HEK293T (cell line): ENCODE measurements around the gene BLVRB.

Experiments used
- ARNT ChIP-seq: fragments of 450-650 bp; IDR thresholded peaks from 2 replicates; pipeline ENCODE4 v1.6.1; 2017; ENCODE audit warnings: mild to moderate bottlenecking
- BHLHE40 ChIP-seq: fragments of 450-650 bp; IDR thresholded peaks from 2 replicates; pipeline ENCODE4 v1.6.1; 2016; ENCODE audit warnings: mild to moderate bottlenecking, moderate library complexity, borderline replicate concordance
- CTBP1 ChIP-seq: fragments of 450-650 bp; IDR thresholded peaks from 2 replicates; pipeline ENCODE4 v1.6.1; 2016; ENCODE audit warnings: borderline replicate concordance
- ELF4 ChIP-seq: fragments of 450-650 bp; IDR thresholded peaks from 2 replicates; pipeline ENCODE4 v1.6.1; 2017; ENCODE audit warnings: antibody characterized with exemption
- FOXM1 ChIP-seq: fragments of 450-650 bp; IDR thresholded peaks from 2 replicates; pipeline ENCODE4 v1.6.1; 2017; ENCODE audit warnings: mild to moderate bottlenecking, borderline replicate concordance
- HDGF ChIP-seq: fragments of 450-650 bp; IDR thresholded peaks from 2 replicates; pipeline ENCODE4 v1.6.1; 2017; ENCODE audit warnings: antibody characterized with exemption, borderline replicate concordance
- L3MBTL2 ChIP-seq: fragments of 450-650 bp; conservative IDR thresholded peaks from 2 replicates; pipeline ENCODE4 v1.6.1; 2016; ENCODE audit warnings: mild to moderate bottlenecking
- NFRKB ChIP-seq: fragments of 450-650 bp; IDR thresholded peaks from 2 replicates; pipeline ENCODE4 v1.6.1; 2016; ENCODE audit warnings: mild to moderate bottlenecking, moderate library complexity
- SP1 ChIP-seq: fragments of 450-650 bp; IDR thresholded peaks from 2 replicates; pipeline ENCODE4 v1.6.1; 2017
- TARDBP ChIP-seq: fragments of 450-650 bp; IDR thresholded peaks from 2 replicates; pipeline ENCODE4 v1.6.1; 2016

DNA sequence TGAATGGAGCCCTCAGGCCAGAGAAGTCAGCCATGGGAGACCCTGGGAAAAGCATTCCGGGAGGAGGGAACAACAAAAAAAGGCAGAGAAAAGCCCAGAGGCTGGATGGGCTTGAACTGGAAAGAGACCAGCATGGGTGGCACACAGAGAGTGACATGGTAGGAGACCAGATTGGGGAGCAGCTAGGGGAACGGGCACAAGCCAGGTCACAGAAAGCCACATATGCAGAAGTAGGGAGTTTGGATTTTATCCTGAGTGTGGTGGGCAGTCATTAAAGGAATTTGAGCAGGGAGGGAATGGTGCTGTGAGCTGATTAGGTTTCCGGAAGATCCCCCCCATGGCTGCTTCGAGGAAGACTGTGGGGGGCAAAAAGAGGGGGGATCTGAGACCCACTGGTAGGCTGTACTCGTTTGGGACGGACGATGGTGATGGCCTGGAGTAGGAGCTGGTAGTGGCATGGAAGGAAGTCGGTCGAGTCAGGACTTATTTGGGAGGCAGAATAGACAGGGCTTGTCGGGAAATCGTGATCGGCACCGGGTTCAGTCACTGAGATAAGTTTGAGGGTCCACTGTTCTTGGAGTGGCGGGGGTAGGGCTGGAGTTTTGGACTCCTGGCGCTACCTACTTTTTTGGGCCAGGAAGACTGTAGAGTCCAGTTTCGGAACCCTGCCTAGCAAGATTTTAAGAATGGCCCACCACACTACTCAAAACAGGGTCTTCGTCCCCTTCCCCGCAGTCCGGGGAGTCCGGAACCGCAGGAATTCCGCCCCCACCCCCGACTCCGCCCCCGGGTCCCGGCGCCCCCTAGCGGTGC is 40.7 kb downstream of the BLVRB start:
- TF ChIP-seq ELF4 (no peak), L3MBTL2 (no peak), NFRKB (no peak), ARNT (no peak), SP1 (no peak), BHLHE40 (no peak), FOXM1 (no peak), CTBP1 (no peak), TARDBP (no peak), HDGF (no peak)
